GM12878 (cell line): ENCODE results near the gene NPM1. TPM values are rescaled to one million over a fixed set of nuclear protein-coding genes. Genes with fewer than 3 reads are reported as not detected.

Source experiments
- ATAC-seq: fragments of 200-7000 bp; cut with Tn5 transposase; 3 replicates; pipeline ENCODE4 v1.9.1; 2020; ENCODE audit warnings: mild to moderate bottlenecking, moderate library complexity
- BruUV-seq: library from RNA; stranded (reverse); fragments of 400-500 nt; replicated peaks from 2 replicates; lab custom pipeline; 2021; lab: Mats Ljungman, UMichigan
- CTCF ChIA-PET: fragments of 300-600 bp; sonication (Branson Sonifier 250); formaldehyde crosslinking; extraction: SDS; loops from one replicate; lab custom pipeline; 2021; ENCODE audit warnings: inconsistent platforms; lab: Yijun Ruan, JAX
- POLR2A ChIA-PET: fragments of 350-600 bp; formaldehyde crosslinking; extraction: SDS; loops from one replicate; lab custom pipeline; 2021; ENCODE audit warnings: inconsistent platforms; lab: Charles Lee
- RAD21 ChIA-PET: fragments of 300-600 bp; sonication (Branson Sonifier 250); formaldehyde crosslinking; loops from one replicate; lab custom pipeline; 2023; ENCODE audit warnings: antibody characterized with exemption; ENCODE audit not compliant: unreplicated experiment; lab: Charles Lee
- SMC1A ChIA-PET: fragments of 300-600 bp; sonication (Branson Sonifier 250); formaldehyde crosslinking; loops from one replicate; lab custom pipeline; 2023; ENCODE audit not compliant: unreplicated experiment, uncharacterized antibody; lab: Charles Lee
- DNase-seq: peaks from one replicate; pipeline ENCODE4 v3.0.0-alpha.2; 2011; ENCODE audit warnings: low read depth, low spot score
- FAIRE-seq: peaks from 3 replicates; lab custom pipeline; 2011; peaks lifted over from hg19 to GRCh38; lab: Jason Lieb, UNC
- H2AFZ ChIP-seq: 2 replicates; pipeline ENCODE4 v1.6.0; 2011; ENCODE audit warnings: low read depth, low read length, control low read depth; ENCODE audit not compliant: control insufficient read depth
- H3K27ac ChIP-seq: 2 replicates; pipeline ENCODE4 v1.5.1; 2011; ENCODE audit warnings: control low read depth; ENCODE audit not compliant: control insufficient read depth, insufficient read depth
- H3K27me3 ChIP-seq, 2 experiments: replicated peaks in 1 of 2; 2 replicates each; pipeline versions ENCODE4 v1.6.0 to v1.6.1; 2011; ENCODE audit warnings: low read length in 1 of 2; ENCODE audit not compliant: control insufficient read depth in 2 of 2, insufficient read depth in 2 of 2
- H3K36me3 ChIP-seq, 2 experiments: 2 replicates each; pipeline ENCODE4 v1.5.1; 2011; ENCODE audit warnings: low read length in 1 of 2; ENCODE audit not compliant: control insufficient read depth in 2 of 2, insufficient read depth in 2 of 2
- H3K4me1 ChIP-seq: 2 replicates; pipeline ENCODE4 v1.6.1; 2011; ENCODE audit warnings: mild to moderate bottlenecking, low read length, moderate library complexity, mixed read lengths; ENCODE audit not compliant: control insufficient read depth, insufficient read depth
- H3K4me2 ChIP-seq: 2 replicates; pipeline ENCODE4 v1.6.0; 2011; ENCODE audit warnings: control low read depth; ENCODE audit not compliant: control insufficient read depth, insufficient read depth
- H3K4me3 ChIP-seq: fragments of 200-600 bp; sonication (generic); 2 replicates; pipeline ENCODE4 v1.5.1; 2016
- H3K79me2 ChIP-seq: 2 replicates; pipeline ENCODE4 v1.6.0; 2011; ENCODE audit warnings: low read length; ENCODE audit not compliant: control insufficient read depth, insufficient read depth
- H3K9ac ChIP-seq: 2 replicates; pipeline ENCODE4 v1.8.0; 2011; ENCODE audit warnings: low read length, control low read depth, mixed read lengths; ENCODE audit not compliant: control insufficient read depth, insufficient read depth
- H3K9me3 ChIP-seq: replicated peaks from 3 replicates; pipeline ENCODE4 v1.5.1; 2011; ENCODE audit warnings: mild to moderate bottlenecking, low read length; ENCODE audit not compliant: control insufficient read depth, insufficient read depth
- H4K20me1 ChIP-seq: 2 replicates; pipeline ENCODE4 v1.6.0; 2011; ENCODE audit not compliant: control insufficient read depth, insufficient read depth
- BCL11A ChIP-seq: IDR thresholded peaks from 2 replicates; pipeline ENCODE4 v1.6.1; 2011; ENCODE audit warnings: low read depth, low read length
- E4F1 ChIP-seq: fragments of 450-650 bp; IDR thresholded peaks from 2 replicates; pipeline ENCODE4 v1.6.1; 2018; ENCODE audit warnings: borderline replicate concordance, mild to moderate bottlenecking; ENCODE audit not compliant: partially characterized antibody
- EGR1 ChIP-seq, 2 experiments: IDR thresholded peaks; 1 replicate in 1 of 2; 2 replicates in 1 of 2; pipeline ENCODE4 v1.6.1; 2011 to 2012; ENCODE audit warnings: low read depth in 2 of 2, low read length in 2 of 2, borderline replicate concordance in 1 of 2, mild to moderate bottlenecking in 1 of 2, moderate library complexity in 1 of 2
- HDAC6 ChIP-seq: fragments of 200-600 bp; sonication (generic); IDR thresholded peaks from one replicate; pipeline ENCODE4 v1.8.0; 2017; ENCODE audit warnings: antibody characterized with exemption; ENCODE audit not compliant: unreplicated experiment
- KLF5 ChIP-seq: fragments of 450-650 bp; IDR thresholded peaks from 2 replicates; pipeline ENCODE4 v1.6.1; 2014; ENCODE audit warnings: mild to moderate bottlenecking; ENCODE audit not compliant: partially characterized antibody
- NKRF ChIP-seq: fragments of 450-650 bp; conservative IDR thresholded peaks from 2 replicates; pipeline ENCODE4 v1.6.1; 2017; ENCODE audit warnings: mild to moderate bottlenecking, moderate library complexity
- PBX3 ChIP-seq: IDR thresholded peaks from 2 replicates; pipeline ENCODE4 v1.6.1; 2011; ENCODE audit warnings: mild to moderate bottlenecking, low read depth, low read length, moderate library complexity; ENCODE audit not compliant: insufficient replicate concordance
- POLR2AphosphoS2 ChIP-seq: IDR thresholded peaks from 2 replicates; pipeline ENCODE4 v1.6.1; 2011; ENCODE audit warnings: low read depth, mild to moderate bottlenecking, low read length, improper control_type of control experiment, moderate library complexity
- SREBF1 ChIP-seq: IDR thresholded peaks from 2 replicates; pipeline ENCODE4 v1.6.1; 2012; ENCODE audit warnings: mild to moderate bottlenecking, low read length
- SREBF2 ChIP-seq: IDR thresholded peaks from 2 replicates; pipeline ENCODE4 v1.6.1; 2012; ENCODE audit warnings: mild to moderate bottlenecking, low read length
- USF2 ChIP-seq: IDR thresholded peaks from 2 replicates; pipeline ENCODE4 v1.6.1; 2011; ENCODE audit warnings: low read depth, low read length, improper control_type of control experiment, borderline replicate concordance
- ZBED1 ChIP-seq: IDR thresholded peaks from 2 replicates; pipeline ENCODE4 v1.6.1; 2016; ENCODE audit warnings: borderline replicate concordance
- ZBTB40 ChIP-seq: fragments of 450-650 bp; IDR thresholded peaks from 2 replicates; pipeline ENCODE4 v1.6.1; 2016; ENCODE audit warnings: mild to moderate bottlenecking, moderate library complexity, borderline replicate concordance
- WGBS: methylation state at CpG from one replicate; pipeline ENCODE4 v1.1.6; 2016; ENCODE audit warnings: low lambda C conversion rate; ENCODE audit not compliant: insufficient replicate concordance, insufficient coverage; ENCODE audit errors: missing lambda C conversion rate; 5-methylcytosine and 5-hydroxymethylcytosine counted together
- in situ Hi-C: fragments of 300-500 bp; cut with MboI; formaldehyde crosslinking; loops from 9 replicates; pipeline ENCODE4 v1.14.3; 2018; ENCODE audit warnings: mixed read lengths
- intact Hi-C: fragments of 100-400 bp; cut with micrococcal nuclease; formaldehyde crosslinking; loops from one replicate; pipeline ENCODE4 v1.14.2; 2022; ENCODE audit not compliant: unreplicated experiment
- polyA plus RNA-seq, 11 experiments: library from polyadenylated mRNA; depleted of rRNA in 4 of 11; unstranded in 6 of 11; stranded (reverse) in 5 of 11; fragments of >200 nt; fragmentation: Nextera tagmentation in 4 of 11; fragmentation: Illumina TruSeq in 1 of 11; extraction: Ambion mirVana in 4 of 11; extraction: Trizol in 1 of 11; gene quantifications; 1 replicate in 1 of 11; 2 replicates in 10 of 11; pipeline versions ENCODE4 v1.2.1 to v1.2.3, GENCODE V29; 2011 to 2016; ENCODE audit warnings: inconsistent platforms in 2 of 11, missing spikeins in 2 of 11, low read depth in 1 of 11
- total RNA-seq, 4 experiments: library from RNA; depleted of rRNA in 3 of 4; stranded (reverse); fragments of >200 nt in 3 of 4; fragmentation: Illumina TruSeq in 1 of 4; extraction: Trizol in 1 of 4; gene quantifications; 2 replicates each; pipeline versions ENCODE4 v1.2.1 to v1.2.3, GENCODE V29; 2013 to 2021

The NPM1 gene
- total and polyA plus RNA-seq, 10 of the 15 experiments (the other 5 are each of a cell fraction or from before 2014, with no cell fraction given) = 1,843 to 5,466 (median 2,866) TPM

- Histone ChIP-seq H3K27ac (peak overlapping the region; percentile 62), H3K4me3 (no peak overlapping the region), H4K20me1 (no peaks in the 10 kb centered on the region), H3K9me3 (no peaks in the 10 kb centered on the region; the same call in 2 of the 3 replicates), H3K36me3 (no peaks in the 10 kb centered on the region), H3K9ac (0 out of 2 replicates have a peak overlapping the region, but pooled peaks have one; percentile 28), H2AFZ (peak overlapping the region; percentile 96), H3K27me3 (no peaks in the 10 kb centered on the region), H3K4me2 (peak overlapping the region; percentile 88), H3K79me2 (no peaks in the 10 kb centered on the region), H3K4me1 (peaks cover 12% of the 10 kb centered on the region)
- RAD21 ChIA-PET = no interaction called here
- in situ Hi-C loops (no loop called here), intact Hi-C loops (no loop called here)
- peak; percentile 94 for ATAC-seq
- POLR2A ChIA-PET = no interaction called here
- WGBS = 1% methylated on average over 5 of the region's 5 CpGs
- FAIRE-seq = peak; percentile 89
- SMC1A ChIA-PET = no interaction called here
- CTCF ChIA-PET = interaction anchor here (1.0 kb wide), 1 partner anchor 15 kb away, joined by 4 read pairs; no protein-coding TSS in a partner anchor
- DNase-seq = peak; percentile 51
- BruUV-seq = no TSS peak
- peak in 1 of 2 experiments; percentile 34; a peak in 1 of 3 replicates for TF ChIP-seq EGR1 (IDR thresholded peaks at IDR 0.05; ENCODE audit: borderline replicate concordance in 1 of 2, low read depth in 2 of 2, low read length in 2 of 2)
- no peak for TF ChIP-seq ZBTB40
- TF ChIP-seq HDAC6 = no peak
- TF ChIP-seq POLR2AphosphoS2 = no peak
- TF ChIP-seq ZBED1 = peak; percentile 70; the same call in 1 of the 2 replicates
- TF ChIP-seq KLF5 = no peak
- TF ChIP-seq BCL11A = peak; percentile 61
- TF ChIP-seq USF2 = no peak
- TF ChIP-seq E4F1 = no peak
- TF ChIP-seq NKRF = no peak
- no peak for TF ChIP-seq SREBF2
- TF ChIP-seq SREBF1 = no peak
- TF ChIP-seq PBX3 = no peak
These were observed 32.3 kb upstream of the NPM1 start for GRCh38 chr5:171355302-171355724.
